GM12891 (cell line): ENCODE measurements around the gene PKHD1.

ENCODE experiments used
- PAX5 ChIP-seq: IDR thresholded peaks from 2 replicates; pipeline ENCODE4 v1.6.1; 2011; ENCODE audit warnings: low read length, moderate library complexity, mild to moderate bottlenecking; ENCODE audit not compliant: insufficient read depth, severe bottlenecking
- POLR2A ChIP-seq: IDR thresholded peaks from 2 replicates; pipeline ENCODE4 v1.6.1; 2011; ENCODE audit warnings: low read depth, low read length, control low read depth
- POLR2AphosphoS5 ChIP-seq: IDR thresholded peaks from 2 replicates; pipeline ENCODE4 v1.6.1; 2011; ENCODE audit warnings: low read depth, low read length, control low read depth
- POU2F2 ChIP-seq: IDR thresholded peaks from 2 replicates; pipeline ENCODE4 v1.6.1; 2011; ENCODE audit warnings: low read depth, mild to moderate bottlenecking, control low read depth, low read length, moderate library complexity
- SPI1 ChIP-seq: IDR thresholded peaks from 2 replicates; pipeline ENCODE4 v1.6.1; 2011; ENCODE audit warnings: low read depth, low read length, control low read depth
- TAF1 ChIP-seq: IDR thresholded peaks from 2 replicates; pipeline ENCODE4 v1.6.1; 2011; ENCODE audit warnings: low read depth, low read length, control low read depth

GRCh38 chr6:51893366-51893765 is 194.0 kb downstream of the PKHD1 start:
- no peak for TF ChIP-seq POLR2AphosphoS5
- TF ChIP-seq POLR2A, result no peak
- TF ChIP-seq TAF1, result no peak
- TF ChIP-seq SPI1, result no peak
- TF ChIP-seq POU2F2, result no peak
- no peak for TF ChIP-seq PAX5
